ENCODE results near the gene C19orf67.

C19orf67 gene

GRCh38 chr19:14085309-14085995 is at the start of gene C19orf67:
TSS of gene C19orf67 (minus strand) at chr19:14085783. CDS start at chr19:14085627, 156 bp downstream.
- no peak for DNase-seq (ENCODE audit: extremely low read depth in 1 of 2, low read depth in 1 of 2)

GRCh38 chr19:14135355-14135754 is 49.8 kb upstream of the C19orf67 start:
- DNase-seq (ENCODE audit: extremely low read depth in 1 of 2, low read depth in 1 of 2) = no peak

- no peak for DNase-seq (ENCODE audit: extremely low read depth in 1 of 2, low read depth in 1 of 2)
These were observed 42.4 kb upstream of the C19orf67 start for GRCh38 chr19:14127929-14128509.

GRCh38 chr19:14127176-14127575 is 41.6 kb upstream of the C19orf67 start:
- no peak for DNase-seq (ENCODE audit: extremely low read depth in 1 of 2, low read depth in 1 of 2)

GRCh38 chr19:14122924-14123323 is 37.3 kb upstream of the C19orf67 start:
- DNase-seq (ENCODE audit: extremely low read depth in 1 of 2, low read depth in 1 of 2) = no peak

- DNase-seq (ENCODE audit: extremely low read depth in 1 of 2, low read depth in 1 of 2) = no peak
These were observed 34.9 kb upstream of the C19orf67 start for GRCh38 chr19:14120497-14120780.

- no peak for DNase-seq (ENCODE audit: extremely low read depth in 1 of 2, low read depth in 1 of 2)
These were observed 34.3 kb upstream of the C19orf67 start for GRCh38 chr19:14119644-14120496.

GRCh38 chr19:14119146-14119545 is 33.6 kb upstream of the C19orf67 start:
- DNase-seq (ENCODE audit: extremely low read depth in 1 of 2, low read depth in 1 of 2) = no peak

- DNase-seq (ENCODE audit: extremely low read depth in 1 of 2, low read depth in 1 of 2) = no peak
These were observed 32.8 kb upstream of the C19orf67 start for GRCh38 chr19:14118165-14119051.

GRCh38 chr19:14117668-14118164 is 32.1 kb upstream of the C19orf67 start, which contains the start of gene PRKACA:
TSS of gene PRKACA (minus strand) at chr19:14117762. CDS start at chr19:14117547, 215 bp downstream.
- peak; percentile 95 to 96 for DNase-seq (ENCODE audit: extremely low read depth in 1 of 2, low read depth in 1 of 2)

GRCh38 chr19:14116918-14117578 is 31.5 kb upstream of the C19orf67 start:
- no peak for DNase-seq (ENCODE audit: extremely low read depth in 1 of 2, low read depth in 1 of 2)

GRCh38 chr19:14116525-14116917 is 30.9 kb upstream of the C19orf67 start:
- DNase-seq (ENCODE audit: extremely low read depth in 1 of 2, low read depth in 1 of 2) = no peak

- no peak for DNase-seq (ENCODE audit: extremely low read depth in 1 of 2, low read depth in 1 of 2)
These were observed 30.2 kb upstream of the C19orf67 start for GRCh38 chr19:14115756-14116155.

- no peak for DNase-seq (ENCODE audit: extremely low read depth in 1 of 2, low read depth in 1 of 2)
These were observed 29.3 kb upstream of the C19orf67 start for GRCh38 chr19:14114854-14115253.

GRCh38 chr19:14114439-14114838 is 28.9 kb upstream of the C19orf67 start:
- no peak for DNase-seq (ENCODE audit: extremely low read depth in 1 of 2, low read depth in 1 of 2)

- no peak for DNase-seq (ENCODE audit: extremely low read depth in 1 of 2, low read depth in 1 of 2)
These were observed 28.3 kb upstream of the C19orf67 start for GRCh38 chr19:14113762-14114414.

- no peak for DNase-seq (ENCODE audit: extremely low read depth in 1 of 2, low read depth in 1 of 2)
These were observed 27.3 kb upstream of the C19orf67 start for GRCh38 chr19:14112809-14113385.

- DNase-seq (ENCODE audit: extremely low read depth in 1 of 2, low read depth in 1 of 2) = no peak
These were observed 26.6 kb upstream of the C19orf67 start for GRCh38 chr19:14112051-14112808.

- no peak for DNase-seq (ENCODE audit: extremely low read depth in 1 of 2, low read depth in 1 of 2)
These were observed 25.9 kb upstream of the C19orf67 start for GRCh38 chr19:14111486-14111885.
